ENCODE results near the gene CASR.

CASR gene

GRCh38 chr3:122298239-122298638, 114.8 kb downstream of the CASR start:
- TF ChIP-seq CTCF (IDR thresholded peaks at IDR 0.05; ENCODE audit: low read depth, low read length): no peak
- H3K4me3 ChIP-seq (replicated peaks in 1 of 2; ENCODE audit: low read depth in 2 of 2, low read length in 2 of 2): no peak overlapping the region
- no peak for DNase-seq (ENCODE audit: low read depth in 2 of 2)

DNA sequence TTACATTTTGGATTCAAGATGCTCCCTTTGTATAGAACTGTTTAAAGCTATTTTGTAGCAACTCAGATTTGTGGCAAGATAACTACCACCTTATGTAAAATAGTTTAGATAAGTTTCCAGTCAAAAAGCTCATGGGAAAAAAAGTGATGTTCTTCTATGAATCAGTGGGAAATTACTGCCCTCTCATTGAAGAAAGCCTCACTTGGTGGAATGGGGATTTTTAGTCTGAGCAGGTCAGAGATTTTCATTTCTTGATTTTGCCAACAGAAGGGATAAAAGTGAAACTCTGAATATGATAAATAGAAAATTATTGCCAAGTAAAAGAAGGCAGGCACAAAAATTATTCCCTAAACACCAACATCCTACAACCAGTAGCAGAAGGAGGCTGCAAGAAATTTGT, 115.7 kb downstream of the CASR start:
- no peak overlapping the region for H3K4me3 ChIP-seq (replicated peaks in 1 of 2; ENCODE audit: low read depth in 2 of 2, low read length in 2 of 2)
- TF ChIP-seq CTCF (IDR thresholded peaks at IDR 0.05; ENCODE audit: low read depth, low read length): no peak
- DNase-seq (ENCODE audit: low read depth in 2 of 2): no peak

- H3K4me3 ChIP-seq (replicated peaks in 1 of 2; ENCODE audit: low read depth in 2 of 2, low read length in 2 of 2): no peak overlapping the region
- peak; percentile 7 to 45 for DNase-seq (ENCODE audit: low read depth in 2 of 2)
Measured at GRCh38 chr3:122299872-122300460, 116.5 kb downstream of the CASR start.

DNA sequence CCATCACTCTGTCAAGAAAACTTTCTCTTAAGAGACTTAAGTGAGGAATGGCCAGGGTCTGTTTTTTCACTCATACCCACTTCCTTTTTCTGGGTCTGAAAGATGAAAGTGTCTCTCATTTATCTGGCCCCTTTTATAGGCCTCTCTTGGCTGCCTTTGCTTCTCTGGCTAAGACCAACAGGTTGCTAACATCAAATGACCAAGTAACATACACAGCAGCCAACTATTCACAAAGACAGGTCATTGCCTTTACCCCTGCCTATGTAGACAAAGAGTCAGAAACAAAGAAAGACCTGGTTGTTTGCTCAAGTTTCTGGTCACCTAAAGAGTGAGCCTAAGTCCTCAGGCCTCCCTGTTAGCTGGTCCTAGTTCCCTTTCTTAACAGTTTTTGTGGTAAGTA, 117.6 kb downstream of the CASR start:
- no peak for TF ChIP-seq CTCF (IDR thresholded peaks at IDR 0.05; ENCODE audit: low read depth, low read length)
- no peak overlapping the region for H3K4me3 ChIP-seq (replicated peaks in 1 of 2; ENCODE audit: low read depth in 2 of 2, low read length in 2 of 2)
- no peak for DNase-seq (ENCODE audit: low read depth in 2 of 2)

More at GRCh38 chr3:122299872-122300460, 116.5 kb downstream of the CASR start:
- TF ChIP-seq CTCF (IDR thresholded peaks at IDR 0.05; ENCODE audit: low read depth, low read length): peak; percentile 64

GRCh38 chr3:122305818-122306621, 122.6 kb downstream of the CASR start:
- no peak for TF ChIP-seq CTCF (IDR thresholded peaks at IDR 0.05; ENCODE audit: low read depth, low read length)
- DNase-seq (ENCODE audit: low read depth in 2 of 2): no peak
- H3K4me3 ChIP-seq (replicated peaks in 1 of 2; ENCODE audit: low read depth in 2 of 2, low read length in 2 of 2): no peak overlapping the region

GRCh38 chr3:122306622-122306953, 123.1 kb downstream of the CASR start:
- TF ChIP-seq CTCF (IDR thresholded peaks at IDR 0.05; ENCODE audit: low read depth, low read length): no peak
- H3K4me3 ChIP-seq (replicated peaks in 1 of 2; ENCODE audit: low read depth in 2 of 2, low read length in 2 of 2): no peak overlapping the region
- no peak for DNase-seq (ENCODE audit: low read depth in 2 of 2)

All from cardiac fibroblast (primary cell).